Testis (tissue), 3 donors: Measurements from ENCODE around the gene CYTL1. TPM values are rescaled to one million over a fixed set of nuclear protein-coding genes. Genes with fewer than 3 reads are reported as not detected.

ENCODE experiments used
- DNase-seq: peaks from one replicate; pipeline ENCODE4 v3.0.0-alpha.2; 2019
- H3K27ac ChIP-seq, 2 donors: fragments of 200-600 bp; sonication (generic); one replicate each; pipeline ENCODE4 v1.5.1; 2019
- H3K27me3 ChIP-seq: fragments of 200-600 bp; sonication (generic); one replicate; pipeline ENCODE4 v1.5.1; 2019
- H3K36me3 ChIP-seq: fragments of 200-600 bp; sonication (generic); one replicate; pipeline ENCODE4 v1.5.1; 2017; ENCODE audit warnings: low read depth; ENCODE audit errors: missing control alignments
- H3K4me1 ChIP-seq: fragments of 200-600 bp; sonication (generic); one replicate; pipeline ENCODE4 v1.5.1; 2019
- H3K4me3 ChIP-seq, 2 donors: fragments of 200-600 bp; sonication (generic); one replicate each; pipeline ENCODE4 v1.5.1; 2017 to 2019
- H3K9me3 ChIP-seq: fragments of 200-600 bp; sonication (generic); one replicate; pipeline ENCODE4 v1.5.1; 2017
- CTCF ChIP-seq, 3 experiments: fragments of 450-650 bp in 2 of 3; fragments of 200-600 bp in 1 of 3; sonication (generic) in 1 of 3; IDR thresholded peaks; one replicate each; pipeline ENCODE4 v1.5.1; 2016 to 2019; ENCODE audit warnings: antibody characterized with exemption in 3 of 3, mild to moderate bottlenecking in 2 of 3, moderate library complexity in 1 of 3
- POLR2A ChIP-seq: fragments of 450-650 bp; IDR thresholded peaks from one replicate; pipeline ENCODE4 v1.6.1; 2017; ENCODE audit warnings: antibody characterized with exemption, mild to moderate bottlenecking, moderate library complexity
- WGBS, 2 donors: methylation state at CpG; one replicate each; pipeline ENCODE4 v1.1.5; 2018; 5-methylcytosine and 5-hydroxymethylcytosine counted together
- intact Hi-C: fragments of 100-400 bp; cut with DNase I; formaldehyde crosslinking; loops from one replicate; pipeline ENCODE4 v1.15.1; 2023; ENCODE audit warnings: low total_unique reads
- polyA plus RNA-seq: library from polyadenylated mRNA; stranded (reverse); fragments of 350-450 nt; fragmentation: Illumina TruSeq; extraction: RNeasy Lipid Tissue Mini Kit (QIAGEN cat#74804); gene quantifications from one replicate; pipeline ENCODE4 v1.2.3, GENCODE V29; 2014; ENCODE audit warnings: low read depth, low replicate concordance; ENCODE audit not compliant: insufficient read depth
- total RNA-seq, 2 donors: library from RNA; depleted of rRNA; stranded (reverse); fragments of >200 nt; gene quantifications; one replicate each; pipeline ENCODE4 v1.2.3, GENCODE V29; 2016

CYTL1 gene
- total and polyA plus RNA-seq, 3 donors from 2014 or later = 0.39 to 3.1 TPM; not detected in 1

GRCh38 chr4:5018096-5018495 is 1.2 kb downstream of the CYTL1 start:
- Histone ChIP-seq H3K9me3 (no peaks in the 10 kb centered on the region), H3K36me3 (no peaks in the 10 kb centered on the region), H3K27ac (no peak overlapping the region), H3K4me3 (no peak overlapping the region), H3K27me3 (no peaks in the 10 kb centered on the region), H3K4me1 (peaks cover 5% of the 10 kb centered on the region)
- WGBS, 2 donors = 30 to 42% methylated on average over 2 of the region's 2 CpGs
- no peak for DNase-seq
- intact Hi-C loops = no loop called here
- TF ChIP-seq CTCF (IDR thresholded peaks at IDR 0.05) = no peak
- TF ChIP-seq POLR2A = no peak

DNA sequence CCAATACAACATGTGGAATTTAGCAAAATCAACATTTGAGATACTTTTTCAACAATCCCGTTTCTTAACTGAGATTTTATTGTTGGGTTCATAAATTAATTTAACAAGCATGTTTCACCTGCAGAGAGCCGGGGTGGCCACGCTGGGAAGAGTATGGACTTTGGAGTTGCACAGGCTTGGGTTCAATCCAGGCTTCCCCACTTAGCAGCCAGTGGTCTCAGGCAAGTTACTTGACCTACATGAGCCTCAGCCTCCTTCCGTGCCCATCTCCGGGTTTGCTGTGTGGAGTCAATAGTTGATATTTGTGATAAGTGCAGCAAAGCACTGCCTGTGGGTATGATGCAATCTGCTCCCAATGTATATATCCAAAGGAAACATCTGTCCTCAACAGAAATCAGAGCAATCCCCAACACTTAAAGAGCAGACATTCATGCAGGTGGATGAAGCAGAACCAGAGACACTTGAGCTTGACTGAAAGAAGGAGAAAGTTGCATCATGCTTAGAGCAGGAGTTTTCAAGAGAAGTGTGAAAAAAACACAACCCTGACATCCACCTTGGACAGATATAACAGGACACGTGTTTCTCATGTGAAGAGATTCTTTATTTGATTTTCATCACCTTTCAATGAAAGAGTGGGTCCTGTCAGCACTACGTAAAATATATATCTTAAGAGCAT is 5.1 kb downstream of the CYTL1 start:
- intact Hi-C loops = no loop called here
- WGBS, 2 donors = 82 to 88% methylated on average over 7 of the region's 7 CpGs
- DNase-seq = no peak
- no peaks in the 10 kb centered on the region for H3K27me3 ChIP-seq
- H3K4me3 ChIP-seq = no peak overlapping the region
- no peaks in the 10 kb centered on the region for H3K36me3 ChIP-seq
- no peak overlapping the region for H3K27ac ChIP-seq
- TF ChIP-seq CTCF (IDR thresholded peaks at IDR 0.05) (no peak), POLR2A (no peak)
- peaks cover 2% of the 10 kb centered on the region for H3K4me1 ChIP-seq
- H3K9me3 ChIP-seq = no peaks in the 10 kb centered on the region

- H3K4me3 ChIP-seq = no peak overlapping the region
- H3K4me1 ChIP-seq = no peaks in the 10 kb centered on the region
- 72 to 81% methylated on average over 2 of the region's 2 CpGs for WGBS, 2 donors
These were observed 6.3 kb downstream of the CYTL1 start for GRCh38 chr4:5012958-5013357.

DNA sequence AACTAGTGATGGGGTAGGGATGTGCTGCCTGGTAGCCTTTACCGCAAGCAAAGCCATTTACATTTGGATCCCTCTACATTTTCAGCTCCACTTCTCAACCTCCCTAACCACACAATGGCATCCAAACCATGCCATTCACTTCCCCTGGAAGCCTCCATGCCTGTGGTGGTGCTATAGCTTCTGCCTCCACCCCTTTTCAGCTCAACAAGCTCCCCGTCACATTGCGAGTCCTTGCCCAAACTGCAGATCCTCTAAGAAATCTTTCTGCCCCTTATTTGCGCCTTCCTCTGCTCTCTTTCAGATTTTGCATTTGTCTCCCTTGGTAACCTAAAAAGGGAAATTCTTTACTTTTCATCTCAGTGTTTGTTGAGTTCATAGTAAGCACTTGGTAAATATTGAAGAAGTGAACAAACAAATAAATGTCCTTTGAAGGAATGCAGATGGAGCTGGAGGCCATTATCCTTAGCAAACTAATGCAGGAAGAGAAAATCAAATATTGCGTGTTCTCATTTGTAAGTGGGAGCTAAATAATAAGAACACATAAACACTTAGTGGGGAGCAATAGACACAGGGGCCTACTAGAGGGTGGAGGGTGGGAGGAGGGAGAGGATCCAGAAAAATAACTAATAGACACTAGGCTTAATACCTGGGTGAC is 6.9 kb downstream of the CYTL1 start:
- Histone ChIP-seq H3K9me3 (no peaks in the 10 kb centered on the region), H3K36me3 (no peaks in the 10 kb centered on the region), H3K4me3 (no peak overlapping the region), H3K4me1 (no peaks in the 10 kb centered on the region), H3K27me3 (no peaks in the 10 kb centered on the region), H3K27ac (no peak overlapping the region)
- intact Hi-C loops = no loop called here
- WGBS, 2 donors = 94 to 98% methylated on average over 5 of the region's 5 CpGs
- no peak for DNase-seq
- no peak for TF ChIP-seq POLR2A

More at GRCh38 chr4:5012958-5013357, 6.3 kb downstream of the CYTL1 start:
- Histone ChIP-seq H3K27ac (no peak overlapping the region), H3K9me3 (no peaks in the 10 kb centered on the region), H3K36me3 (no peaks in the 10 kb centered on the region), H3K27me3 (no peaks in the 10 kb centered on the region)
- no peak for TF ChIP-seq CTCF (IDR thresholded peaks at IDR 0.05)
- DNase-seq = no peak
- intact Hi-C loops = no loop called here

DNA sequence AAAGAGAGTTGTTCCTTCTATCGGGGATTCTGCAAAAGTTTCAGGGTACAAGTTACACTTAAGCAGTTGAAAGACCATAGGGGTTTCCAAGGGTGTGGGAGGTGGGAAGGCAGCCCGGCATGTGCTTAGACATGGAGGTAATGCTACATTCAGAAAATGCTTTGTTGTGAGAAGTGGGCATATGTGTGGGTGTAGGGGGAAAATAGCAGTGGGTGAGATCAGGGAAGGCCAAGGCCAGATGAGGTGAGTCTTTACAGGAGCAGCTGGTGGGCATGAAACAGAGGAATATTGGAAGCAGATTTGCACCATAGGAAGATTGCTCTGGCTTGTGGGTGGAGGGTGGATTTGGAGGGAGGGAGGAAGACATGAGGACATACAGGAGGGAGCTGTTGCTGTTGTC is 8.3 kb downstream of the CYTL1 start:
- no peak for TF ChIP-seq CTCF (IDR thresholded peaks at IDR 0.05)
- TF ChIP-seq POLR2A = no peak
- no peak overlapping the region for H3K27ac ChIP-seq
- no peaks in the 10 kb centered on the region for H3K36me3 ChIP-seq
- intact Hi-C loops = no loop called here
- H3K4me3 ChIP-seq = no peak overlapping the region
- WGBS, 2 donors = 89 to 95% methylated on average over 2 of the region's 2 CpGs
- no peak for DNase-seq
- H3K4me1 ChIP-seq = no peaks in the 10 kb centered on the region
- H3K9me3 ChIP-seq = no peaks in the 10 kb centered on the region
- no peaks in the 10 kb centered on the region for H3K27me3 ChIP-seq
